Measurements from ENCODE around the gene OR1F1.

- no peak for TF ChIP-seq CTCF (IDR thresholded peaks at IDR 0.05; ENCODE audit: insufficient read depth, low read length, poor library complexity, severe bottlenecking)
- TF ChIP-seq EZH2phosphoT487 (conservative IDR thresholded peaks at IDR 0.05; ENCODE audit: low read length), result no peak
Measured at GRCh38 chr16:3171181-3171854, 16.7 kb upstream of the OR1F1 start.

Measured in SU-DHL-6 (cell line).